Fibroblast of mammary gland (primary cell): ENCODE measurements around the gene UPK1A.

ENCODE experiments used
- DNase-seq: peaks from one replicate; pipeline ENCODE4 v3.0.0-alpha.2; 2010; ENCODE audit warnings: low read depth
- H3K4me3 ChIP-seq: 2 replicates; pipeline ENCODE4 v1.5.1; 2011; ENCODE audit warnings: low read depth, mild to moderate bottlenecking, low read length, moderate library complexity; ENCODE audit not compliant: control insufficient read depth
- TF ChIP-seq, protein P1 (sequence below): conservative IDR thresholded peaks from 2 replicates; pipeline ENCODE4 v1.5.1; 2011; ENCODE audit warnings: low read depth, low read length, inconsistent platforms; ENCODE audit not compliant: control insufficient read depth, insufficient read depth

UPK1A gene

DNA sequence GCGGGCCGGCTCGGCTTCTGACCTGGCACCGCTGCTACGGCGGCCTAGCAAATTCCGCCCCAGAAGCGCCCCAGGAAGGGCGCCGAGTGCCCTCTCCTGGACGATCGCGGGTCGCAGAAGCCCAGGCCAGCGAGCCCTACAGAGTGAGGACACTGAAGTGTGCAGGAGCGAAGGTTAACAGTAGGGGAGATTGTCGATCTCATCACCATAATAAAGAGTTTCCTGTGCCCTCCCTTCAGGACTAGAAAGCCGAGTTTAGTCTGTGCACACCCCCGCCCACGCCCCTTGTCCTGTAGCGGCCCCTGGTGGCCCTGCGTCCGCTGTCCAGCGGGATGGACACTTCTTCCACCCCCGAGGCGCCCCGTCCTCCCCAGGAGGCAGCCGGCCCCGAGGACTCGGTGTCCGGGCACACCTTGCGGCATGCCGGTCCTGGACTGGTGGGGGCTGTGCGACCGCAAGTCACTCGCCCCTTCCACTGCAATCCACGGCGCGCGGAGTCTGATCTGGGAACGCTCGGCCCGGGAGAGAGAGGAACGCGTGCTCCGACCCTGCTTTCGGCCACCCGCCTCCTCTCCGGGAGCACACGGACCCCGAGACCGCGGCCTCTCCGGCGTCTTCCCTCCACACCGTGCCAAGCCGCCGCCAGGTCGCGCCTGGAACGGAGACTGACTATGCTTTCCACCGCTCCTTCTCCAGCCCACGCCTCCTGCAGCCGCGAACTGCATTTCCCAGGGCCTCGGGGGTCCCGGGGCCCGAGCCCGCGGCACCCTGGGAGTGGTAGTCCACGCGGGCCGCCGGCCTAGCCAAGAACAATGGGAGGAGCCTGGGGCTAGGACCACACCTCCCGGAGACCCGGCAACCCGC, 50.7 kb downstream of the UPK1A start:
- TF ChIP-seq, protein P1, sequence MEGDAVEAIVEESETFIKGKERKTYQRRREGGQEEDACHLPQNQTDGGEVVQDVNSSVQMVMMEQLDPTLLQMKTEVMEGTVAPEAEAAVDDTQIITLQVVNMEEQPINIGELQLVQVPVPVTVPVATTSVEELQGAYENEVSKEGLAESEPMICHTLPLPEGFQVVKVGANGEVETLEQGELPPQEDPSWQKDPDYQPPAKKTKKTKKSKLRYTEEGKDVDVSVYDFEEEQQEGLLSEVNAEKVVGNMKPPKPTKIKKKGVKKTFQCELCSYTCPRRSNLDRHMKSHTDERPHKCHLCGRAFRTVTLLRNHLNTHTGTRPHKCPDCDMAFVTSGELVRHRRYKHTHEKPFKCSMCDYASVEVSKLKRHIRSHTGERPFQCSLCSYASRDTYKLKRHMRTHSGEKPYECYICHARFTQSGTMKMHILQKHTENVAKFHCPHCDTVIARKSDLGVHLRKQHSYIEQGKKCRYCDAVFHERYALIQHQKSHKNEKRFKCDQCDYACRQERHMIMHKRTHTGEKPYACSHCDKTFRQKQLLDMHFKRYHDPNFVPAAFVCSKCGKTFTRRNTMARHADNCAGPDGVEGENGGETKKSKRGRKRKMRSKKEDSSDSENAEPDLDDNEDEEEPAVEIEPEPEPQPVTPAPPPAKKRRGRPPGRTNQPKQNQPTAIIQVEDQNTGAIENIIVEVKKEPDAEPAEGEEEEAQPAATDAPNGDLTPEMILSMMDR = peak; percentile 66
- peak; percentile 92 for DNase-seq
- H3K4me3 ChIP-seq = peak overlapping the region; percentile 75

DNA sequence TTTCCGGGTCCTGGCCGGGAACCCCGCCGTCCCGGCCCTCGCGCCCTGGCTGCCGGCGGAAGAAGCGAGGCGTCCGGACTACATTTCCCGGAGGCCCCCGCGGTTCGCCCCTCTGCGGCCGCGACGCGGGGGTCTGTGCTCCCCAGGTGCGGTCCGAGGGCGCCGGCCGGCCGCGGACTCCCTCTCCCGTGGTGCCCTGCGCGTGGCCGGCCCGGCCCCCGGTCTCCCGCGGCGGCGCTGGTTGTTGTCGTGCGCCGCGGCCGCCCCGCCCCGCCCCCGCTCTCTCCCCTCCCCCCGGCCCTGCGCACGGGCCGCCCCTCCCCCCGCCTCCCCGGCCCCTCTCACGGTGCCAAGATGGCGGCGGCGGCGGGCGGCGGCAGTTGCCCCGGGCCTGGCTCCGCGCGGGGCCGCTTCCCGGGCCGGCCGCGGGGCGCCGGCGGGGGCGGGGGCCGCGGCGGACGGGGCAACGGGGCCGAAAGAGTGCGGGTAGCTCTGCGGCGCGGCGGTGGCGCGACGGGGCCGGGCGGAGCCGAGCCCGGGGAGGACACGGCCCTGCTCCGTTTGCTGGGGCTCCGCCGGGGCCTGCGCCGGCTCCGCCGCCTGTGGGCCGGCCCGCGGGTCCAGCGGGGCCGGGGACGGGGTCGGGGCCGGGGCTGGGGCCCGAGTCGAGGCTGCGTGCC, 51.5 kb downstream of the UPK1A start, which contains the start of gene KMT2B:
Gene KMT2B (plus strand): TSS at position 339 of the 680 bp plus-strand sequence. CDS start 16 bp downstream, at position 355.
- H3K4me3 ChIP-seq = peak within 1 kb of the TSS; percentile 82
- TF ChIP-seq, protein P1 = no peak
- DNase-seq = no peak

DNA sequence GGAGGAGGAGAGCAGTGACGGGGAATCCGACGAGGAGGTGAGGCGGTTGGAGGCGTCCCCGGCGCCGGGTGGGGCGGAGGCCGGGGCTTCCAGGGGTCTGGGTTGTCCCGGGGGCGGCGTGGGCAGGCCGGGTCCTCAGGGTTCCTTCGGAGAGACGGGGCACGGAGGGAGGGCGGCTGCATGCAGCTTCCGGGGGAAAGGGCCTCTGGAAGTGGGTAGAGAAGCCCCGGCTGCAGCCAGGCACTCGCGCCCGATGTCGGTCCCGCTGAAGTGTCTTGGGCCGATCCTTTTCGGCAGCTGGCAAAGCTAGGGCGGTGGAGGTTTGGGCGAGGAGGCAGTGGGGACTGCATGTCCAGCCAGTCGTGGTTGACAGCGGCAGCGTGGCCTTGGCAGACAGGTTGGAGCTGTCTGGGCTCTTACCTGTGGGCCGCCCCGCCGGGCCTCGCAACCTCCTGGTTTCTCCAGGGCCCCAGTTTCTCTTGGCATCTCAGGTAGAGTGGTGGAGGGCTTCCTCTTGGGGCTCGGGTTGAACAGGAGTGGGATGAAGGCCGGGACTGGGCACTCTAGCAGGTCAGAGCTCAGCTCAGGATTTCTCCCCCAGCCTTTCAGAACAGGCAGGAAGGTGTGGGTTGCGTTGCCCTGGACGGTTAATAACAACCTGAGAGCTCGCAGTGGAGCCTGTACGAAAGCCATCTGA, 52.2 kb downstream of the UPK1A start:
- TF ChIP-seq, protein P1 = no peak
- DNase-seq = no peak

DNA sequence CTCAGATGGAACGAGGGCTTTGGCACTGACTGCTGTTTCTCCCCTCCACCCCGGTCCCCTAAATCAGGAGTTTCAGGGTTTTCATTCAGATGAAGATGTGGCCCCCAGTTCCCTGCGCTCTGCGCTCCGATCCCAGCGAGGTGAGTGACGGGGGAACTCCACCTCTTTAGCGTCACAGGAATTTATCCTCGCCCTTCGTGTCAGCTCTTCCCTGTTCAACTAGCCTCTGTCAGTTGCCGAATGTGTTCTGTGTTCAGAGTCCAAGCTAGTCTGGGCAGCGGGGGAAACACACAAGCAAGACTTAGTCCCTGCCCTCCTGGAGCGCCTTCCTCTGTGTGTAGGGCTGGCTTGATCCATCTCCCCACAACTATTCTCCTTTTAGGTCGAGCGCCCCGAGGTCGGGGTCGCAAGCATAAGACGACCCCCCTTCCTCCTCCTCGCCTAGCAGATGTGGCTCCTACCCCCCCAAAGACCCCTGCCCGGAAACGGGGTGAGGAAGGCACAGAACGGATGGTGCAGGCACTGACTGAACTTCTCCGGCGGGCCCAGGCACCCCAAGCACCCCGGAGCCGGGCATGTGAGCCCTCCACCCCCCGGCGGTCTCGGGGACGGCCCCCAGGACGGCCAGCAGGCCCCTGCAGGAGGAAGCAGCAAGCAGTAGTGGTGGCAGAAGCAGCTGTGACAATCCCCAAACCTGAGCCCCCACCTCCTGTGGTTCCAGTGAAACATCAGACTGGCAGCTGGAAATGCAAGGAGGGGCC, 53.3 kb downstream of the UPK1A start:
- no peak for DNase-seq
- TF ChIP-seq, protein P1 = no peak
- peak overlapping the region; percentile 82 for H3K4me3 ChIP-seq

More for the DNA sequence above, 52.2 kb downstream of the UPK1A start:
- peak overlapping the region; percentile 82 for H3K4me3 ChIP-seq

DNA sequence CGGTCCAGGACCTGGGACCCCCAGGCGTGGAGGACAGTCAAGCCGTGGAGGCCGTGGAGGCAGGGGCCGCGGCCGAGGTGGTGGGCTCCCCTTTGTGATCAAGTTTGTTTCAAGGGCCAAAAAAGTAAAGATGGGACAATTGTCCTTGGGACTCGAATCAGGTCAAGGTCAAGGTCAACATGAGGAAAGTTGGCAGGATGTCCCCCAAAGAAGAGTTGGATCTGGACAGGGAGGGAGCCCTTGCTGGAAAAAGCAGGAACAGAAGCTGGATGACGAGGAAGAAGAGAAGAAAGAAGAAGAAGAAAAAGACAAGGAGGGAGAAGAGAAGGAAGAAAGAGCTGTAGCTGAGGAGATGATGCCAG, 53.8 kb downstream of the UPK1A start:
- DNase-seq = no peak
- H3K4me3 ChIP-seq = no peak overlapping the region
- TF ChIP-seq, protein P1 = no peak

DNA sequence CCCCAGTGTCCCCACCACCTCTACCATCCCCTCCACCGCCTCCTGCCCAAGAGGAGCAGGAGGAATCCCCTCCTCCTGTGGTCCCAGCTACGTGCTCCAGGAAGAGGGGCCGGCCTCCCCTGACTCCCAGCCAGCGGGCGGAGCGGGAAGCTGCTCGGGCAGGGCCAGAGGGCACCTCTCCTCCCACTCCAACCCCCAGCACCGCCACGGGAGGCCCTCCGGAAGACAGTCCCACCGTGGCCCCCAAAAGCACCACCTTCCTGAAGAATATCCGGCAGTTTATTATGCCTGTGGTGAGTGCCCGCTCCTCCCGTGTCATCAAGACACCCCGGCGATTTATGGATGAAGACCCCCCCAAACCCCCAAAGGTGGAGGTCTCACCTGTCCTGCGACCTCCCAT, 54.3 kb downstream of the UPK1A start:
- no peak overlapping the region for H3K4me3 ChIP-seq
- TF ChIP-seq, protein P1 = no peak
- no peak for DNase-seq
